HG03175 (cell line): Measurements from ENCODE around the gene GPX2.
"Not testable (repeated sequence)": the region's sequence is repeated elsewhere in the genome, so short reads cannot be mapped to it uniquely, and the experiment has no call there.

Experiments
- ATAC-seq: cut with Tn5 transposase; IDR thresholded peaks from one replicate; pipeline ENCODE4 v1.9.1; 2021; ENCODE audit warnings: mild to moderate bottlenecking, moderate library complexity; ENCODE audit not compliant: unreplicated experiment

The GPX2 gene

GRCh38 chr14:64915029-64915424 is 27.5 kb downstream of the GPX2 start:
- ATAC-seq: no peak

- ATAC-seq: peak; percentile 98
These were observed 28.1 kb downstream of the GPX2 start, which contains the start of gene CHURC1 for GRCh38 chr14:64914237-64915028. TSS of gene CHURC1 (plus strand) at chr14:64914455. CDS start at chr14:64914496, 41 bp downstream.

GRCh38 chr14:64913477-64913876 is 29.1 kb downstream of the GPX2 start:
- ATAC-seq: not testable (repeated sequence)

- ATAC-seq: no peak
These were observed 30.3 kb downstream of the GPX2 start for GRCh38 chr14:64912261-64912660.

GRCh38 chr14:64910847-64911495 is 31.6 kb downstream of the GPX2 start:
- no peak for ATAC-seq

GRCh38 chr14:64906022-64906421 is 36.5 kb downstream of the GPX2 start:
- no peak for ATAC-seq

GRCh38 chr14:64899958-64900357 is 42.6 kb downstream of the GPX2 start:
- no peak for ATAC-seq

- ATAC-seq: no peak
These were observed 50.6 kb downstream of the GPX2 start for GRCh38 chr14:64891839-64892375.

GRCh38 chr14:64891173-64891838 is 51.2 kb downstream of the GPX2 start:
- ATAC-seq: no peak

- ATAC-seq: no peak
These were observed 53.2 kb downstream of the GPX2 start for GRCh38 chr14:64889352-64889751.
